Effector memory CD8-positive, alpha-beta T cell (primary cell): ENCODE measurements around the gene HAO2.

Source experiments
- ATAC-seq: fragments of 150-1000 bp; cut with Tn5 transposase; replicated peaks from 2 replicates; pipeline ENCODE4 v1.10.0; 2021; ENCODE audit warnings: mild to moderate bottlenecking, moderate library complexity
- DNase-seq, 3 experiments: peaks; one replicate each; pipeline ENCODE4 v3.0.0; 2021
- H3K27ac Mint-ChIP-seq, 2 donors: one replicate each; pipeline ENCODE4 v1.8.0; 2022; ENCODE audit warnings: mild to moderate bottlenecking in 2 of 2, mixed read lengths in 2 of 2, moderate library complexity in 2 of 2
- H3K27me3 Mint-ChIP-seq, 2 donors: one replicate each; pipeline ENCODE4 v1.8.0; 2022; ENCODE audit warnings: mixed read lengths in 2 of 2
- H3K36me3 Mint-ChIP-seq: one replicate; pipeline ENCODE4 v1.8.0; 2022; ENCODE audit warnings: mild to moderate bottlenecking, moderate library complexity, mixed read lengths; ENCODE audit not compliant: insufficient read depth
- H3K4me1 Mint-ChIP-seq, 2 donors: one replicate each; pipeline ENCODE4 v1.8.0; 2022; ENCODE audit warnings: low read depth in 2 of 2, mixed read lengths in 2 of 2
- H3K4me3 Mint-ChIP-seq, 2 donors: one replicate each; pipeline ENCODE4 v1.8.0; 2022; ENCODE audit warnings: mild to moderate bottlenecking in 2 of 2, mixed read lengths in 2 of 2, moderate library complexity in 2 of 2
- H3K9me3 Mint-ChIP-seq, 2 donors: one replicate each; pipeline ENCODE4 v1.8.0; 2022; ENCODE audit warnings: mixed read lengths in 2 of 2

The HAO2 gene

DNA sequence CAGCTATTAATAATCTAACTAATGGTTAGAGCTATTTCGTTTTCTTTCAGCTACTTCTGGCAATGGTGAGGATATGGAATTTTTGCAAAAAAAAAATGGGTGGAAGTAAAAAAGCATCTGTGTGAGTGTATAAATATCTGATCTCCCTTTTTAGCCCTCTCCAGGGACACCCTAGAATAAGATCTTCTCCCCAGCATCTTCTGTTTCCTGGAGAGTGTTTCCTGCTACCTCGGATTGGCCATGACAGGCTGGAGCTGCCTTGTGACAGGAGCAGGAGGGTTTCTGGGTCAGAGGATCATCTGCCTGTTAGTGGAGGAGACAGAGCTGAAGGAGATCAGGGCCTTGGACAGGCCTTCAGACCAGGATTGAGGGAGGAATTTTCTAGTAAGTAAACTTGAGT, 70.2 kb downstream of the HAO2 start:
- Mint-ChIP-seq H3K4me1 (no peaks in the 10 kb centered on the region), H3K36me3 (no peaks in the 10 kb centered on the region), H3K9me3 (peaks cover under 1 to 5% of the 10 kb centered on the region in 2 donors), H3K27ac (no peak overlapping the region), H3K27me3 (peaks cover 0 to under 1% of the 10 kb centered on the region in 2 donors), H3K4me3 (no peak overlapping the region)
- DNase-seq (no peak), ATAC-seq (no peak)

DNA sequence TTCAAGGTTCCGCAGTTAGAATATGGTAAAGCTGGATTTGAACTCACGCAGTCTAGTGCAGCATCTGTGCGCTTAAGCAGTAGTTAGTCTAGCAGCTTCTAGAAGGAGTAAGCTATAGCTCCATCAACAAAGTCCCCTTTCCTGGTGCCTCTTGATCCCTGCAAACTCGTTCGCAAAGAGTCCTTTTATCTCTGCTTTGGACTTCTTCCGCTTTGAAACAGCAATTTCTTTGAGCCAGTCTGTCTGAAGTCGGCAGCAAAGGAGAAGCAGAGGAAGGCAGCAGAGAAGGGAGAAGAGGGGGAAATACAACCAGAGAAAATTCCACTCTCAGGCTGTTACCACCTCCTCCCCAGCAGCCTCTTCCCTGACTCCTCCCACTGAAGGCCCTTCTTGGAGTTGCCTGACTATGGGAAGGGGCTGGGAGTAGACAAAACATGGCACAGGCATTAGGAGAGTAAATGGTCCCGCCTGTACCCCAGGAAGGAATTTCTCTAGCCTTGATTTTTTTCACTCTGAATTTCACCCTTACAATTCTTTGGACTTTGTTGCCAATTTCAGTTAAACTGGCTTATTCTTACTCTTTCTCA, 72.2 kb downstream of the HAO2 start:
- H3K4me1 Mint-ChIP-seq: no peaks in the 10 kb centered on the region
- peaks cover 0 to 5% of the 10 kb centered on the region in 2 donors for H3K9me3 Mint-ChIP-seq
- no peaks in the 10 kb centered on the region for H3K36me3 Mint-ChIP-seq
- DNase-seq: no peak
- H3K27me3 Mint-ChIP-seq: peaks cover 0 to 11% of the 10 kb centered on the region in 2 donors
- ATAC-seq: no peak
- H3K27ac Mint-ChIP-seq: no peak overlapping the region
- H3K4me3 Mint-ChIP-seq: no peak overlapping the region

DNA sequence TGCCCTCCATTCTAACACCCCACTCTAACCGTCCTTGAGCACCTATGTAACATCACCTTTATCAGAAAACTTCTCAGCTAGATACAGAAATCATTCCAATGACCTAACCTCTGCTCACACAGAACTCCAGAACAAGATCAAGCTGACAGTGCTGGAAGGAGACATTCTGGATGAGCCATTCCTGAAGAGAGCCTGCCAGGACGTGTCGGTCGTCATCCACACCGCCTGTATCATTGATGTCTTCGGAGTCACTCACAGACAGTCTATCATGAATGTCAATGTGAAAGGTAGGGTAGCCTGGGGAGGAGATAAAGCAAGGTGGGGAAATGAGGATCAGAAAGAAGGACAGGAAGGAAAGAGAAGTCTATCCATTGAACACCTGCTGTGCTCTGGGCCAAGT, 74.2 kb downstream of the HAO2 start:
- Mint-ChIP-seq H3K4me1 (no peaks in the 10 kb centered on the region), H3K27ac (no peak overlapping the region), H3K9me3 (peaks cover 0 to 5% of the 10 kb centered on the region in 2 donors), H3K4me3 (no peak overlapping the region), H3K36me3 (no peaks in the 10 kb centered on the region), H3K27me3 (peaks cover 0 to 11% of the 10 kb centered on the region in 2 donors)
- ATAC-seq: no peak
- no peak for DNase-seq
